ENCODE results near the gene XXYLT1. TPM values are rescaled to one million over a fixed set of nuclear protein-coding genes. Genes with fewer than 3 reads are reported as not detected.

Gene XXYLT1
- total and polyA plus RNA-seq, 7 donors = 2.5 to 13.8 (median 11.1) TPM

GRCh38 chr3:195226445-195226844 is 44.5 kb downstream of the XXYLT1 start:
- no peak for TF ChIP-seq CTCF (IDR thresholded peaks at IDR 0.05)
- TF ChIP-seq POLR2A (IDR thresholded peaks at IDR 0.05) = no peak
- no peak for TF ChIP-seq POLR2AphosphoS5 (IDR thresholded peaks at IDR 0.05)
- TF ChIP-seq EP300 (IDR thresholded peaks at IDR 0.05) = no peak
- H3K36me3 ChIP-seq = no peaks in the 10 kb centered on the region
- no peaks in the 10 kb centered on the region for H3K9me3 ChIP-seq
- peaks cover 0 to 37% (median 35%) of the 10 kb centered on the region in 4 donors for H3K4me1 ChIP-seq
- H3K4me3 ChIP-seq = no peak overlapping the region
- no peaks in the 10 kb centered on the region for H3K27me3 ChIP-seq
- no peak overlapping the region for H3K27ac ChIP-seq
- DNase-seq = peak; percentile 39
- WGBS, 2 donors = 94 to 96% methylated on average over 7 of the region's 7 CpGs
- intact Hi-C loops (cut with DNase I) = no loop called here

GRCh38 chr3:195224980-195225580 is 45.9 kb downstream of the XXYLT1 start:
- TF ChIP-seq EP300 (IDR thresholded peaks at IDR 0.05) (no peak), POLR2A (IDR thresholded peaks at IDR 0.05) (no peak), POLR2AphosphoS5 (IDR thresholded peaks at IDR 0.05) (no peak), CTCF (IDR thresholded peaks at IDR 0.05) (no peak)
- 93 to 96% methylated on average over 3 of the region's 3 CpGs for WGBS, 2 donors
- intact Hi-C loops (cut with DNase I) = no loop called here

GRCh38 chr3:195224156-195224979 is 46.6 kb downstream of the XXYLT1 start:
- no peaks in the 10 kb centered on the region for H3K9me3 ChIP-seq
- TF ChIP-seq CTCF (IDR thresholded peaks at IDR 0.05) = no peak
- TF ChIP-seq EP300 (IDR thresholded peaks at IDR 0.05) = no peak
- H3K4me3 ChIP-seq = no peak overlapping the region
- peak overlapping the region; percentile 73 to 84 (median 80) for H3K27ac ChIP-seq
- peaks cover 0 to 55% (median 44%) of the 10 kb centered on the region in 4 donors for H3K4me1 ChIP-seq
- no peaks in the 10 kb centered on the region for H3K36me3 ChIP-seq
- intact Hi-C loops (cut with DNase I) = no loop called here
- no peaks in the 10 kb centered on the region for H3K27me3 ChIP-seq
- 90 to 92% methylated on average over 12 of the region's 12 CpGs for WGBS, 2 donors
- peak; percentile 64 for DNase-seq

More at GRCh38 chr3:195224980-195225580, 45.9 kb downstream of the XXYLT1 start:
- Histone ChIP-seq H3K4me1 (peaks cover 0 to 48% (median 44%) of the 10 kb centered on the region in 4 donors), H3K4me3 (no peak overlapping the region), H3K9me3 (no peaks in the 10 kb centered on the region), H3K36me3 (no peaks in the 10 kb centered on the region), H3K27ac (peak overlapping the region in 3 of 4 donors; percentile 77 to 84 (median 83)), H3K27me3 (no peaks in the 10 kb centered on the region)
- peak; percentile 29 for DNase-seq

- Histone ChIP-seq H3K4me1 (peaks cover 0 to 57% (median 44%) of the 10 kb centered on the region in 4 donors), H3K27ac (peak overlapping the region; percentile 73 to 84 (median 80)), H3K36me3 (no peaks in the 10 kb centered on the region), H3K4me3 (no peak overlapping the region), H3K9me3 (no peaks in the 10 kb centered on the region), H3K27me3 (no peaks in the 10 kb centered on the region)
- WGBS, 2 donors = 95% methylated on average over 15 of the region's 15 CpGs
- intact Hi-C loops (cut with DNase I) = no loop called here
- TF ChIP-seq POLR2A (IDR thresholded peaks at IDR 0.05) = no peak
- no peak for TF ChIP-seq EP300 (IDR thresholded peaks at IDR 0.05)
- DNase-seq = peak; percentile 59
Observed at GRCh38 chr3:195221876-195222617, 48.9 kb downstream of the XXYLT1 start.
